ENCODE measurements around the gene CD2BP2. TPM values are rescaled to one million over a fixed set of nuclear protein-coding genes. Genes with fewer than 3 reads are reported as not detected.

CD2BP2 gene
- total and polyA plus RNA-seq, 3 experiments from 2014 or later = 27.2 to 89.5 (median 84.5) TPM

GRCh38 chr16:30370456-30371247 is 15.5 kb upstream of the CD2BP2 start, which contains the start of gene TBC1D10B:
Gene TBC1D10B, minus strand, starts transcription at chr16:30370494. Its CDS starts 311 bp downstream, at chr16:30370183.
- Mint-ChIP-seq H3K4me3 (peak within 1 kb of the TSS; percentile 83 to 91 (median 89)), H3K36me3 (peaks cover 0 to 18% (median 2%) of the 10 kb centered on the region in 3 donors), H3K4me1 (peaks cover 43 to 56% (median 47%) of the 10 kb centered on the region in 3 donors), H3K27me3 (peaks cover 0 to 2% of the 10 kb centered on the region in 2 donors), H3K9me3 (no peaks in the 10 kb centered on the region), H3K27ac (peak within 1 kb of the TSS; percentile 67 to 97 (median 94))
- CTCF ChIA-PET = interaction anchor here (0.8 to 2.4 kb wide), 12 partner anchors 8 to 279 kb away, joined by 3 to 24 read pairs (median 6); partner anchors contain the start of genes SEPTIN1, TBX6, ZNF747 and ZNF771
- H3K4me1 ChIP-seq (ENCODE audit: insufficient read depth, low read length) = peaks cover 36% of the 10 kb centered on the region
- peak; percentile 96 to 100 (median 100) for DNase-seq
- no peaks in the 10 kb centered on the region for H3K27me3 ChIP-seq (ENCODE audit: insufficient read depth, low read length, poor library complexity, severe bottlenecking)
- H3K27ac ChIP-seq (ENCODE audit: low read depth, low read length) = peak within 1 kb of the TSS; percentile 74
- H3K9me3 ChIP-seq (ENCODE audit: low read length) = no peaks in the 10 kb centered on the region
- POLR2A ChIA-PET = interaction anchor here (0.5 to 2.7 kb wide), 16 partner anchors 11 to 305 kb away, joined by 3 to 35 read pairs (median 6); partner anchors contain the start of genes ALDOA, CORO1A, PRR14 and SEPTIN1
- peaks cover 2% of the 10 kb centered on the region for H3K36me3 ChIP-seq (ENCODE audit: insufficient read depth, low read length)
- H3K4me3 ChIP-seq (ENCODE audit: low read length) = peak within 1 kb of the TSS; percentile 88

GRCh38 chr16:30369938-30370455 is 14.9 kb upstream of the CD2BP2 start:
- Mint-ChIP-seq H3K4me1 (peaks cover 44 to 59% (median 54%) of the 10 kb centered on the region in 3 donors), H3K4me3 (peak overlapping the region; percentile 82 to 88 (median 83)), H3K36me3 (peaks cover 0 to 25% (median 5%) of the 10 kb centered on the region in 3 donors), H3K27ac (peak overlapping the region in 3 of 8 donors; percentile 67 to 96 (median 81)), H3K9me3 (no peaks in the 10 kb centered on the region), H3K27me3 (peaks cover 0 to 2% of the 10 kb centered on the region in 2 donors)
- POLR2A ChIA-PET = interaction anchor here (1.3 to 2.7 kb wide), 7 partner anchors 8 to 281 kb away, joined by 4 to 35 read pairs (median 8); partner anchors contain the start of genes PRR14 and SEPTIN1
- peak overlapping the region; percentile 62 for H3K27ac ChIP-seq (ENCODE audit: low read depth, low read length)
- H3K36me3 ChIP-seq (ENCODE audit: insufficient read depth, low read length) = peaks cover 7% of the 10 kb centered on the region
- H3K4me3 ChIP-seq (ENCODE audit: low read length) = peak overlapping the region; percentile 88
- H3K9me3 ChIP-seq (ENCODE audit: low read length) = no peaks in the 10 kb centered on the region
- CTCF ChIA-PET = interaction anchor here (0.8 to 2.4 kb wide), 4 partner anchors 8 to 80 kb away, joined by 3 to 20 read pairs (median 4); partner anchors contain the start of gene ZNF771
- H3K4me1 ChIP-seq (ENCODE audit: insufficient read depth, low read length) = peaks cover 35% of the 10 kb centered on the region
- no peak for DNase-seq
- no peaks in the 10 kb centered on the region for H3K27me3 ChIP-seq (ENCODE audit: insufficient read depth, low read length, poor library complexity, severe bottlenecking)

GRCh38 chr16:30369091-30369937 is 14.2 kb upstream of the CD2BP2 start:
- POLR2A ChIA-PET = interaction anchor here (1.1 to 2.7 kb wide), 5 partner anchors 9 to 48 kb away, joined by 3 to 35 read pairs (median 9); partner anchors contain the start of genes CD2BP2 and SEPTIN1
- H3K9me3 Mint-ChIP-seq = no peaks in the 10 kb centered on the region
- Histone ChIP-seq H3K27me3 (ENCODE audit: insufficient read depth, low read length, poor library complexity, severe bottlenecking) (no peaks in the 10 kb centered on the region), H3K9me3 (ENCODE audit: low read length) (no peaks in the 10 kb centered on the region), H3K27ac (ENCODE audit: low read depth, low read length) (peak overlapping the region; percentile 62), H3K4me3 (ENCODE audit: low read length) (peak overlapping the region; percentile 88), H3K4me1 (ENCODE audit: insufficient read depth, low read length) (peaks cover 35% of the 10 kb centered on the region), H3K36me3 (ENCODE audit: insufficient read depth, low read length) (peaks cover 7% of the 10 kb centered on the region)
- H3K27me3 Mint-ChIP-seq = peaks cover 0 to 2% of the 10 kb centered on the region in 2 donors
- no peak for DNase-seq
- peaks cover 44 to 63% (median 59%) of the 10 kb centered on the region in 3 donors for H3K4me1 Mint-ChIP-seq
- CTCF ChIA-PET = interaction anchor here (1.0 to 1.2 kb wide), 6 partner anchors 9 to 51 kb away, joined by 3 read pairs; partner anchors contain the start of gene ZNF771
- peak overlapping the region; percentile 83 to 91 (median 89) for H3K4me3 Mint-ChIP-seq
- peaks cover 0 to 31% (median 5%) of the 10 kb centered on the region in 3 donors for H3K36me3 Mint-ChIP-seq
- H3K27ac Mint-ChIP-seq = peak overlapping the region; percentile 43 to 94 (median 68)

GRCh38 chr16:30368792-30369090 is 13.6 kb upstream of the CD2BP2 start:
- Mint-ChIP-seq H3K4me3 (peak overlapping the region; percentile 83 to 91 (median 89)), H3K36me3 (peaks cover 0 to 36% (median 5%) of the 10 kb centered on the region in 3 donors), H3K27ac (peak overlapping the region; percentile 43 to 94 (median 68)), H3K4me1 (peaks cover 44 to 64% (median 60%) of the 10 kb centered on the region in 3 donors), H3K27me3 (peaks cover 0 to 2% of the 10 kb centered on the region in 2 donors), H3K9me3 (no peaks in the 10 kb centered on the region)
- DNase-seq = no peak
- ChIA-PET POLR2A (interaction anchor here (1.1 to 1.3 kb wide), 2 partner anchors 14 kb away, joined by 3 to 9 read pairs; partner anchors contain the start of genes CD2BP2 and SEPTIN1), CTCF (interaction anchor here (1.0 to 1.2 kb wide), 6 partner anchors 9 to 51 kb away, joined by 3 read pairs; partner anchors contain the start of gene ZNF771)
- Histone ChIP-seq H3K36me3 (ENCODE audit: insufficient read depth, low read length) (peaks cover 7% of the 10 kb centered on the region), H3K9me3 (ENCODE audit: low read length) (no peaks in the 10 kb centered on the region), H3K4me1 (ENCODE audit: insufficient read depth, low read length) (peaks cover 35% of the 10 kb centered on the region), H3K27me3 (ENCODE audit: insufficient read depth, low read length, poor library complexity, severe bottlenecking) (no peaks in the 10 kb centered on the region), H3K27ac (ENCODE audit: low read depth, low read length) (peak overlapping the region; percentile 62), H3K4me3 (ENCODE audit: low read length) (peak overlapping the region; percentile 88)

GRCh38 chr16:30368122-30368791 is 13.1 kb upstream of the CD2BP2 start:
- H3K36me3 Mint-ChIP-seq = peaks cover 0 to 40% (median 8%) of the 10 kb centered on the region in 3 donors
- Histone ChIP-seq H3K36me3 (ENCODE audit: insufficient read depth, low read length) (peaks cover 7% of the 10 kb centered on the region), H3K4me1 (ENCODE audit: insufficient read depth, low read length) (peaks cover 35% of the 10 kb centered on the region), H3K9me3 (ENCODE audit: low read length) (no peaks in the 10 kb centered on the region), H3K27me3 (ENCODE audit: insufficient read depth, low read length, poor library complexity, severe bottlenecking) (no peaks in the 10 kb centered on the region), H3K4me3 (ENCODE audit: low read length) (peak overlapping the region; percentile 88), H3K27ac (ENCODE audit: low read depth, low read length) (peak overlapping the region; percentile 62)
- no peak for DNase-seq
- ChIA-PET CTCF (interaction anchor here (1.0 to 1.2 kb wide), 6 partner anchors 11 to 52 kb away, joined by 3 to 4 read pairs (median 3); partner anchors contain the start of gene ZNF771), POLR2A (interaction anchor here (1.1 to 1.3 kb wide), 3 partner anchors 14 kb away, joined by 3 to 9 read pairs (median 3); partner anchors contain the start of genes CD2BP2 and SEPTIN1)
- peak overlapping the region; percentile 83 to 91 (median 89) for H3K4me3 Mint-ChIP-seq
- peak overlapping the region; percentile 43 to 94 (median 68) for H3K27ac Mint-ChIP-seq
- peaks cover 0 to 2% of the 10 kb centered on the region in 2 donors for H3K27me3 Mint-ChIP-seq
- peaks cover 44 to 64% (median 60%) of the 10 kb centered on the region in 3 donors for H3K4me1 Mint-ChIP-seq
- H3K9me3 Mint-ChIP-seq = no peaks in the 10 kb centered on the region

GRCh38 chr16:30367349-30368009 is 12.4 kb upstream of the CD2BP2 start:
- peak overlapping the region; percentile 43 to 95 (median 74) for H3K27ac Mint-ChIP-seq
- H3K4me1 Mint-ChIP-seq = peaks cover 45 to 60% (median 59%) of the 10 kb centered on the region in 3 donors
- Histone ChIP-seq H3K36me3 (ENCODE audit: insufficient read depth, low read length) (peaks cover 9% of the 10 kb centered on the region), H3K9me3 (ENCODE audit: low read length) (no peaks in the 10 kb centered on the region), H3K27me3 (ENCODE audit: insufficient read depth, low read length, poor library complexity, severe bottlenecking) (no peaks in the 10 kb centered on the region), H3K4me3 (ENCODE audit: low read length) (peak overlapping the region; percentile 88), H3K4me1 (ENCODE audit: insufficient read depth, low read length) (peaks cover 35% of the 10 kb centered on the region), H3K27ac (ENCODE audit: low read depth, low read length) (no peak overlapping the region)
- H3K27me3 Mint-ChIP-seq = peaks cover 0 to 2% of the 10 kb centered on the region in 2 donors
- ChIA-PET CTCF (interaction anchor here (1.0 to 2.1 kb wide), 2 partner anchors 42 kb away, joined by 4 to 5 read pairs; no protein-coding TSS in a partner anchor), POLR2A (interaction anchor here (1.2 kb wide), 1 partner anchor 15 kb away, joined by 3 read pairs; the partner anchor contains the start of gene SEPTIN1)
- no peaks in the 10 kb centered on the region for H3K9me3 Mint-ChIP-seq
- peaks cover 3 to 45% (median 12%) of the 10 kb centered on the region in 3 donors for H3K36me3 Mint-ChIP-seq
- H3K4me3 Mint-ChIP-seq = peak overlapping the region; percentile 83 to 91 (median 89)
- no peak for DNase-seq
